Hepatocyte (in vitro differentiated cells): ENCODE results near the gene STUB1. TPM values are rescaled to one million over a fixed set of nuclear protein-coding genes. Genes with fewer than 3 reads are reported as not detected.

Experiments
- DNase-seq: peaks from one replicate; pipeline ENCODE4 v3.0.0-alpha.2; 2016; ENCODE audit warnings: low spot score
- H2AFZ ChIP-seq: fragments of 200-600 bp; sonication (generic); 2 replicates; pipeline ENCODE4 v1.6.0; 2016; ENCODE audit warnings: antibody characterized with exemption, mild to moderate bottlenecking
- H3K27ac ChIP-seq: fragments of 200-600 bp; sonication (generic); 2 replicates; pipeline ENCODE4 v1.5.1; 2016; ENCODE audit warnings: mild to moderate bottlenecking
- H3K27me3 ChIP-seq: fragments of 200-600 bp; sonication (generic); 2 replicates; pipeline ENCODE4 v1.6.1; 2016
- H3K36me3 ChIP-seq: fragments of 200-600 bp; sonication (generic); replicated peaks from 2 replicates; pipeline ENCODE4 v1.5.1; 2016; ENCODE audit warnings: low read depth; ENCODE audit not compliant: insufficient read depth
- H3K4me1 ChIP-seq: fragments of 200-600 bp; sonication (generic); 2 replicates; pipeline ENCODE4 v1.5.1; 2016; ENCODE audit warnings: mild to moderate bottlenecking, moderate library complexity; ENCODE audit not compliant: insufficient read depth
- H3K4me2 ChIP-seq: fragments of 200-600 bp; sonication (generic); 2 replicates; pipeline ENCODE4 v1.6.0; 2016
- H3K4me3 ChIP-seq: fragments of 200-600 bp; sonication (generic); 2 replicates; pipeline ENCODE4 v1.5.1; 2016; ENCODE audit warnings: mild to moderate bottlenecking
- H3K79me2 ChIP-seq: fragments of 200-600 bp; sonication (generic); 2 replicates; pipeline ENCODE4 v1.6.0; 2017; ENCODE audit warnings: mild to moderate bottlenecking
- H3K9me2 ChIP-seq: fragments of 200-600 bp; sonication (generic); replicated peaks from 2 replicates; pipeline ENCODE4 v1.6.0; 2017; ENCODE audit warnings: mild to moderate bottlenecking; ENCODE audit not compliant: insufficient read depth
- H3K9me3 ChIP-seq: fragments of 200-600 bp; sonication (generic); 2 replicates; pipeline ENCODE4 v1.5.1; 2016; ENCODE audit warnings: low read depth, mild to moderate bottlenecking
- H4K20me1 ChIP-seq: fragments of 200-600 bp; sonication (generic); 2 replicates; pipeline ENCODE4 v1.6.0; 2016; ENCODE audit warnings: mild to moderate bottlenecking; ENCODE audit not compliant: insufficient read depth, poor library complexity, severe bottlenecking
- CTCF ChIP-seq: fragments of 200-600 bp; sonication (generic); IDR thresholded peaks from 2 replicates; pipeline ENCODE4 v1.5.1; 2016; ENCODE audit warnings: antibody characterized with exemption, mild to moderate bottlenecking; ENCODE audit not compliant: poor library complexity
- EZH2 ChIP-seq: fragments of 200-600 bp; sonication (generic); IDR thresholded peaks from 2 replicates; pipeline ENCODE4 v1.6.1; 2016; ENCODE audit warnings: antibody characterized with exemption, mild to moderate bottlenecking, borderline replicate concordance
- EZH2phosphoT487 ChIP-seq: fragments of 200-600 bp; sonication (generic); IDR thresholded peaks from one replicate; pipeline ENCODE4 v1.6.1; 2018; ENCODE audit warnings: antibody characterized with exemption, mild to moderate bottlenecking, low read depth, moderate library complexity; ENCODE audit not compliant: unreplicated experiment, severe bottlenecking
- WGBS: methylation state at CpG from one replicate; pipeline ENCODE4 v1.1.6; 2016; ENCODE audit warnings: low lambda C conversion rate; ENCODE audit errors: missing lambda C conversion rate; 5-methylcytosine and 5-hydroxymethylcytosine counted together
- polyA plus RNA-seq: library from polyadenylated mRNA; unstranded; fragments of >200 nt; fragmentation: Nextera tagmentation; extraction: Ambion mirVana; gene quantifications from 2 replicates; pipeline ENCODE4 v1.2.1, GENCODE V29; 2016
- total RNA-seq: library from RNA; depleted of rRNA; stranded (reverse); fragments of >200 nt; gene quantifications from 2 replicates; pipeline ENCODE4 v1.2.3, GENCODE V29; 2014

The STUB1 gene
- total and polyA plus RNA-seq, 2 experiments from 2014 or later = 116 to 249 TPM

- TF ChIP-seq EZH2 = no peak
- TF ChIP-seq CTCF = no peak
- TF ChIP-seq EZH2phosphoT487 = no peak
- H3K27me3 ChIP-seq = peaks cover 7% of the 10 kb centered on the region
- H3K4me1 ChIP-seq = peaks cover 23% of the 10 kb centered on the region
- H3K4me3 ChIP-seq = no peak overlapping the region
- H3K79me2 ChIP-seq = no peaks in the 10 kb centered on the region
- no peak for DNase-seq
- 24% methylated on average over 9 of the region's 9 CpGs for WGBS
- H3K9me2 ChIP-seq = no peaks in the 10 kb centered on the region
- H3K36me3 ChIP-seq = no peaks in the 10 kb centered on the region
- H3K4me2 ChIP-seq = peak overlapping the region; percentile 99
- peaks cover 6% of the 10 kb centered on the region for H4K20me1 ChIP-seq
- no peak overlapping the region for H3K27ac ChIP-seq
- H2AFZ ChIP-seq = no peak overlapping the region
- no peaks in the 10 kb centered on the region for H3K9me3 ChIP-seq
Observed at GRCh38 chr16:726188-726437, 45.9 kb downstream of the STUB1 start.

- Histone ChIP-seq H3K79me2 (no peaks in the 10 kb centered on the region), H3K36me3 (no peaks in the 10 kb centered on the region), H2AFZ (peak within 1 kb of the TSS; percentile 45), H3K27ac (no peak within 1 kb of the TSS), H4K20me1 (peaks cover 5% of the 10 kb centered on the region), H3K4me1 (peaks cover 20% of the 10 kb centered on the region), H3K9me2 (no peaks in the 10 kb centered on the region), H3K9me3 (no peaks in the 10 kb centered on the region), H3K4me3 (peak within 1 kb of the TSS; percentile 38), H3K27me3 (peaks cover 7% of the 10 kb centered on the region), H3K4me2 (peak within 1 kb of the TSS; percentile 99)
- DNase-seq = peak; percentile 74
- TF ChIP-seq EZH2phosphoT487 = no peak
- TF ChIP-seq EZH2 = no peak
- TF ChIP-seq CTCF = no peak
- 5% methylated on average over 31 of the region's 88 CpGs for WGBS
Observed at GRCh38 chr16:726438-727290, 46.5 kb downstream of the STUB1 start, which contains the start of the genes CCDC78 and HAGHL. CCDC78 (minus strand) TSS chr16:726443; CDS start chr16:726367, 76 bp downstream. HAGHL (plus strand) TSS chr16:727106; CDS start chr16:727510, 404 bp downstream.

GRCh38 chr16:727291-727977 is 47.2 kb downstream of the STUB1 start:
- H3K27me3 ChIP-seq = peaks cover 7% of the 10 kb centered on the region
- no peak for DNase-seq
- peak overlapping the region; percentile 99 for H3K4me2 ChIP-seq
- peaks cover 17% of the 10 kb centered on the region for H3K4me1 ChIP-seq
- no peak overlapping the region for H3K27ac ChIP-seq
- H4K20me1 ChIP-seq = no peaks in the 10 kb centered on the region
- no peaks in the 10 kb centered on the region for H3K9me2 ChIP-seq
- H2AFZ ChIP-seq = peak overlapping the region; percentile 45
- no peaks in the 10 kb centered on the region for H3K36me3 ChIP-seq
- H3K4me3 ChIP-seq = peak overlapping the region; percentile 38
- no peaks in the 10 kb centered on the region for H3K79me2 ChIP-seq
- 0% methylated on average over 28 of the region's 61 CpGs for WGBS
- H3K9me3 ChIP-seq = no peaks in the 10 kb centered on the region
- no peak for TF ChIP-seq EZH2phosphoT487
- no peak for TF ChIP-seq CTCF
- TF ChIP-seq EZH2 = no peak
